HG03060 (cell line): ENCODE results near the gene TPM4.
"Not testable (repeated sequence)": the region's sequence is repeated elsewhere in the genome, so short reads cannot be mapped to it uniquely, and the experiment has no call there.

ENCODE experiments used
- ATAC-seq: cut with Tn5 transposase; IDR thresholded peaks from one replicate; pipeline ENCODE4 v1.9.1; 2021; ENCODE audit warnings: low read depth, moderate number of reproducible peaks; ENCODE audit not compliant: unreplicated experiment

TPM4 gene

GRCh38 chr19:16076154-16076957, at the start of gene TPM4:
Gene TPM4, plus strand, starts transcription at chr19:16076495. Its CDS starts 71 bp downstream, at chr19:16076566.
- no peak for ATAC-seq

DNA sequence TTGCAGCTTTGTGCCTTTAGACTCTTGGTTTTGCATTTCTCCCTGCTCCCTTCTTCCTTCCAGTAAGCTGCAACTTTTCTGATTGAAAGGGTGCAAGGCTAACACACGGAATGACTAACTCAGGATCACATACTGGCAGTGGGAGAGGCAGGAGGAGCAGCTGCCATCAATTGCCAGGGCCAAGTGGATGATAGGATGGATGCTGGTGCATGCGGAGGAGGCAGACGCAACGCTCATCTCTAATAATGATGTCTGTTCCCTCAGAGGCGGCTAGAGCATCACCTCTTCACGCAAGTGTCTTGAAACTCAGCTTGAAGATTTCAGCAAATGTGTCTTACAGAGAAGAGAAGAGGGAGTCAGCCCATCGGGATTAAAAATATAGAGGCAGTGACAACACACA, 49.5 kb upstream of the TPM4 start:
- ATAC-seq = no peak

GRCh38 chr19:16027528-16027927, 48.8 kb upstream of the TPM4 start:
- ATAC-seq = no peak

DNA sequence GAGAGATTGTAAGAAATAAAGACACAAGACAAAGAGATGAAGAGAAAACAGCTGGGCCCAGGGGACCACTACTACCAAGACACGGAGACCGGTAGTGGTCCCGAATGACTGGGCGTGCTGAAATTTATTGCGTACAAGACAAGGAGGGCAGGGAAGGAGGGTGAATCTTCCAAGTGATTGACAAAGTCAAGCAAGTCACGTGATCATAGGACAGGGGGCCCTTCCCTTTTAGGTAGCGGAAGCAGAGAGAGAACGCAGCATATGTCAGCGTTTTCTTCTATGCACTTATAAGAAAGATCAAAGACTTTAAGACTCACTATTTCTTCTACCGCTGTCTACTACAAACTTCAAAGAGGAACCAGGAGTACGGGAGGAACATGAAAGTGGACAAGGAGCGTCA, 46.1 kb upstream of the TPM4 start:
- not testable (repeated sequence) for ATAC-seq

GRCh38 chr19:16030964-16031871, 45.1 kb upstream of the TPM4 start:
- no peak for ATAC-seq

DNA sequence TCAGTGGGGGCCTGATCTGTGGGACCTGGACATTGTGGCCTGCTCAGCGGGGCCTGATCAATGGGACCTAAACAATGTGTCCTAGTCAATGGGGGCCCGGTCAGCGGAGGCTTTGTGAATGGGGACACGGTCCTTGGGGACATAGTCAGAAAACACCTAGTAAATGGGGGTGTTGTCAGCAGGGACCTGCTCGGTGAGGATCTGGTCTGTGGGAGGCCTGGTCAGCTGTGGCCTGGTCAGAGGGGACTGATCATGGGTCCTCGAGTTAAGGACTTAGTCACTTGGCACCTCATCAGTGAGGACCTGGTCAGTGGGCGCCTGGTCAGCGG, 44.5 kb upstream of the TPM4 start:
- ATAC-seq = no peak

GRCh38 chr19:16032509-16033135, 43.7 kb upstream of the TPM4 start:
- ATAC-seq = no peak

GRCh38 chr19:16033136-16033530, 43.2 kb upstream of the TPM4 start:
- ATAC-seq = no peak

DNA sequence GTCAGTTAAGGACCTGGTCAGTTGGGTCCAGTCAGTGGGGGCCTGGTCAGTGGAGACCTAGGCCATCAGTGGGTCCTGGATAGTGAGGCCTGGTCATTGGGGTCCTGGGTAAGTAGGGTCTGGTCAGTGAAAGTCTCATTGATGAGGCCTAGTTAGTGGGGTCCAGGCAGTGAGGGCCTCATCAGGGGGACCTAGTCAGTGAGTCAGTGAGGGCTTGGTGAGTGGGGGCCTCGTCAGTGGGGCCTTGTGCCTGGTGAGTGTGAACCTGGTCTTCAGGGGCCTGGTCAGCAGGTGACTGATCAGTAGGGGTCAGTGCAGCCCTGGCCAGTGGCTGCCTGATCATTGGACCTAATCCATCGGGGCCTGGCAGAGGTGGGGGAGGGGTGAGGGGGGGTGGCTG, 42.6 kb upstream of the TPM4 start:
- no peak for ATAC-seq

- no peak for ATAC-seq
Observed at GRCh38 chr19:16034180-16034579, 42.1 kb upstream of the TPM4 start.

DNA sequence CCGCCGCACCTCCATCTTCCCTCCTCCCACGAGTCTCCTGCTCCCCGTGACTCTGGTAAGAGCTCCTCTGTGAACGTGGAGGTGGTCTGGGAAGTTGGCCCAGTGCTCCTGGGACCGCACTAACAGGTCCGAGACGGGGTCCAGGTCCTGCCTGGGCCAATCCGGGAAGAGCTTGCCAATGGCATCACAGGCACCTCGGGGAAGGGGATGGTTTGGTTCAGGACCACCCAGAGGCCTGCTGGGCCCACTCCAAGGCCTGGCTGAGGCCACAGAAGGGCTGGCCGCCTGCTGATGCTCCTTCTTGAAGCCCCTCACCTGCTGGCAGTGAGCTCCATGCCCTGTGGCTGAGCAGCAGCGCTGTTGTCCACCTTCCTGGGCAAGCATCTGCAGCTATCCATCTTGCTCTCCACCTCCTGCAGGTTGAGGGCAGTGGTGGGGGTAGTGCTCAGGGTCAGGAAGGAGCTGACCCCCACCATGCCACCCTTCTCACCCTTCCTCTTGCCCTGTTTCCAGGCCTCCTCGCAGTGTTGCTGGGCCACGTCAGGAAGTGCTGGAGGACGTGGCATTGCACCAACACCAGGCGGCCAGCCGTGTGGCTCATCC, 41.2 kb upstream of the TPM4 start:
- no peak for ATAC-seq

- ATAC-seq = no peak
Observed at GRCh38 chr19:16035601-16036297, 40.5 kb upstream of the TPM4 start.

- no peak for ATAC-seq
Observed at GRCh38 chr19:16036397-16036925, 39.8 kb upstream of the TPM4 start.

DNA sequence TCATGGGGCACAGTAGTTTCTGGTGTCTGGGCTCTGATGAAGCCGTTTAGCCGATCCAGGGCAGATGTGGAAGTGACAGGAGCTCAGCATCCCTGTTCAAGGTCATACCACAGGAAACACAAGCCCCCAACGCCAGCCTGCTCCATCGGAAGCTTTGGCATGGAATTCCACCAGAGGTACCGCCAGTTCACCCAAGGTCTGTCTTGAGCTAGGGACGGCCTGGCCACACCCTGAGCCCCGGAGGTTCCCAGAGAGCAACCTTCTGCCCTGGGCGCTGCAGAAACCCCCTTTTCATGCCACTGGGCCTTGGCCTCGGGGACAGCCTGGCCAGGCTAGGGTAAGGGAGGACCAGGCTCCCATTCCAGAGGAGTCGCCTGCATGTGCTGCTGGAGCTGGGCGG, 39.4 kb upstream of the TPM4 start:
- no peak for ATAC-seq

DNA sequence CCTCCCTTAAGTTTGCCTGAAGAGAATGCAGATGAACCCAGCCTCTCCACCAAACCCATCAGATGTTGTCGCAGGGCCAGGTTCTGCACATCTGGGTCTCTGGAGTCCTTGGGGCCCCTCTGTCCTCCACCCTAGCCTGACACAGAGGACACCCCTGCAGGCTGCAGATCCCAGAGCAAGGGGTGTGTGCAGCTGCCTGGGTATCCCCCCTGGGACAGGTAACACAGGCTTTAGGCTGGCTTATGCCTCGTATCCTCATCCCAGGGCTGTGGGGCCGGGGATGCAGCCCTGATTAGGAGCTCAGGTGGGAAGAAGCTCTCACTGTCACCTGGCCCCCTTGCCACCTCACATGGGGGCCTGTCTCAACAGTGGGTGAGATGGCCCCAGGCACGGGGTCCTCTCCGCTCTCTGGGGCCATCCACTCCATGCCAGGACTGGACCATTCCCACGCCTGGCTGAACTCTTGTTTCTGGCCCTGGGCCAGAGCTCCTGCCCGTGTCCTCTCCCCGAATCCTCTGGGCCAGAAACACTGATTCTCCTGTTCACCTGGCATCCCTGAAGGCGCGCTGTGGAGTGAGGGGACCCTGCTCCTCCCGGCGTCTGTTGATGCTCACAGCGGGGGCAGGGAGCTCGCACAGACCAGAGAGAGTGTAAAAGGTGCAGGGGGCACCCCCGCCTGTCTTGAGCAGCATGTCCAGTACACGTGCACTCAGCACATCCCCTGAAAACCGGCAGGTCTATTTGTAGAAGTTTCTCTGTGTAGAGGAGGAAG, 38.7 kb upstream of the TPM4 start:
- no peak for ATAC-seq

DNA sequence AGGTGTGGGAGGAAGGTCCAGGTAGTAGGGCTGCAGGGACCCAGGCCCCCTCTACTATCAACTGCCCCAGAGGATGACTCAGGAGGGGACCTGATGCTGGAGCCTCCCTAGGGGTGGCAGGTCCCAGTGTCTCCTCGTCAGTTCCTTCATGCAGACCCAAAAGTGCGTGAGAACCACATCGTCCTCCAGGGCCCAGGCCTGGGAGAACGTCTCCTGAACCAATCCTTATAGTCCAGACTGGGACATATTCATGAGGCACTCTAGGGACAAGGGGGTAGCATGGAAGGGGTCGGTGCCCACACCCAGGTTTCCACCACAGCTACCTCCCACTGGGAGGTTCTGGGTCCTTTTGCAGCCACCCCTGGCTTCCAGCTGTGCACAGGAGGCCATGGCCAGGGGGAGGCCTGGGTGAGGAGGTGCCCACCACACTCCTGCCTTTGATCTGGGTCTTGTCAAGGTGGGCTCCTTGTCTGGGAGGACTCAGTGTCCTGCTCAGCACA, 38.0 kb upstream of the TPM4 start:
- no peak for ATAC-seq

DNA sequence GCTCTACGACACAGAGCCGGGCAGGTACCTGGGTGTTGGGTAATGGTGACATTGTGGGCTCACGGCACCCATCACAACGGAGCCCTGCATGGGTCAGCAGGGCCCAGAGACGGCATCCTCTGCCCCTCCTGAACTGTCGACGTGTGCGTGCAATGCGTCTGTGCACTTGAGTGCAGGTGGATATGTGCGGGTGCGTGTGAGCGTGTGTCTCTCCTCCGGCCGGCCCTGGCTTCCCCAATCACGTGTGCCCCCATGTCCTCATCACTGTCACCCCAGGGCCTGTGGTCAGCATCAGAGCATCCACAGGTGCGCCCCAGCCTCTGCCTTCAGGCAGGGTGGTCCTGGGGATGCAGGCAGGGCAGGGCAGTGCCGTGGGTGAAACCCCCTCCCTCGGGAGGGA, 37.2 kb upstream of the TPM4 start:
- no peak for ATAC-seq

GRCh38 chr19:16039545-16039944, 36.8 kb upstream of the TPM4 start:
- ATAC-seq = no peak

DNA sequence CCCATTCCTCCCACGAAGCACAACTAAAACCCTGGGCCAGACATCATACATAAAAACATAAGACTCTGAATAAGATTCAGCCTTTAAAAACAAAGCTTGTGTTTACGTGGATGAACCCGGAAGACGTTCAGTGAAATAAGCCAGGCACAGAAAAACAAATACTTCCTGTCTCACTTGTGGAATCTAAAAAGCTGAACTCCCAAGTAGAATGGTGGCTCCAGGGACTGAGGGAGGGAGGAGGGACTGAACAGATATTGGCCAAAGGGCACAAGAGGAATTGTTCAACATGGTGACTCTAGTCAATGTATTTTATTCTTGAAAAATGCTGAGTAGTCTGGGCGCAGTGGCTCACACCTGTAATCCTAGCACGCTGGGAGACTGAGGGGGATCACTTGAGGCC, 35.7 kb upstream of the TPM4 start:
- ATAC-seq = no peak
